HG03457 (cell line): ENCODE results near the gene SPRYD4.

Source experiments
- ATAC-seq: cut with Tn5 transposase; IDR thresholded peaks from one replicate; pipeline ENCODE4 v1.9.1; 2021; ENCODE audit warnings: moderate number of reproducible peaks; ENCODE audit not compliant: unreplicated experiment

Gene SPRYD4

GRCh38 chr12:56520048-56520447 is 51.7 kb downstream of the SPRYD4 start:
- ATAC-seq, result no peak

DNA sequence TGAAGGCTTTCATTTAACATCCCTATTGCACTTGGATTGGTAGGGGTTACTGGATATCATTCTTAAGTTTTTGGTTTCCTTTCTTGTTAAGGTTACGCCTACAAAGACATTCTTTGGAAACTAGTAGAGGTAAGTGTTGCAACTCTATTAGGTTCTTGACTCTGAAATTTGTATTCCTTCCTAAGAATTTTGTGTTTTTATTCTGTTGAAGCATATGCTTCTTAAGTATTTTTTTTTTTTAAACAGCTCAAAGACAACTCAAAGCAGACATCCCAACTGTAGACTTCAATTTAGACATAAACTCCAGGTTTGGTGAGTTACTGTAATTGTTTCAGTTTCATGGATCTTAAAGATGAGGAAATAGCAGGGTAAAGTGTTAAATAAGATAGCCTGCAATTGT is 52.1 kb downstream of the SPRYD4 start:
- no peak for ATAC-seq

- ATAC-seq, result no peak
Observed at GRCh38 chr12:56521209-56521589, 52.8 kb downstream of the SPRYD4 start.

GRCh38 chr12:56521590-56522371 is 53.4 kb downstream of the SPRYD4 start, which contains the start of gene RBMS2:
Gene RBMS2, plus strand, starts transcription at chr12:56521820. Its CDS starts 204 bp downstream, at chr12:56522024.
- no peak for ATAC-seq

GRCh38 chr12:56522411-56523193 is 54.2 kb downstream of the SPRYD4 start:
- ATAC-seq, result no peak

DNA sequence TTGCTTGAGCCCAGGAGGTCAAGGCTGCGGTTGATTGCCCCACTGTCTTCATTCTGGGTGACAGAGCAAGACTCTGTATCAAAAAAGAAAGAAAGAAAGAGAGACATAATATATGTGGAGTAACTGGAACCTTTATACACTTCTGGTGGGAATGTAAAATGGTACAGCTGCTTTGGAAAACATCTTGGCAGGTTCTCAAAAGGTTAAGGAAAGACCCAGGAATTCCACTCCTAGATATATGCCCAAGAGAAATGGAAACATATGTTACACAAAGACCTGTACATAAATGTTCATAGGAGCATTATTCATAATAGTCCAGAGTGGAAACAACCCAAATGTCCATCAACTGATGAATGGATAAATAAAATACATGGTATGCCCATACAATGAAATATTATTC is 60.5 kb downstream of the SPRYD4 start:
- no peak for ATAC-seq
